ENCODE results near the gene RCBTB1. TPM values are rescaled to one million over a fixed set of nuclear protein-coding genes. Genes with fewer than 3 reads are reported as not detected.
"Not testable (repeated sequence)": the region's sequence is repeated elsewhere in the genome, so short reads cannot be mapped to it uniquely, and the experiment has no call there.

Gene RCBTB1
- polyA plus RNA-seq (2014; cell fraction: cytosol; rRNA removed) = 38.6 and 45.3 TPM in 2 replicates
- 39.3 and 48.8 TPM in 2 replicates for polyA plus RNA-seq (2014; cell fraction: nucleus; rRNA removed)

GRCh38 chr13:49585220-49586157 is at the start of gene RCBTB1:
Gene RCBTB1, minus strand, starts transcription at chr13:49585558. Its CDS starts 18,279 bp downstream, at chr13:49567279.
- DNase-seq (ENCODE audit: low spot score) = peak; percentile 72

GRCh38 chr13:49633710-49634109 is 48.4 kb upstream of the RCBTB1 start:
- DNase-seq (ENCODE audit: low spot score) = no peak

- no peak for DNase-seq (ENCODE audit: low spot score)
Measured at GRCh38 chr13:49632156-49632555, 46.8 kb upstream of the RCBTB1 start.

- DNase-seq (ENCODE audit: low spot score) = peak; percentile 13
Measured at GRCh38 chr13:49630580-49630979, 45.2 kb upstream of the RCBTB1 start.

- DNase-seq (ENCODE audit: low spot score) = no peak
Measured at GRCh38 chr13:49629947-49630346, 44.6 kb upstream of the RCBTB1 start.

- DNase-seq (ENCODE audit: low spot score) = no peak
Measured at GRCh38 chr13:49629196-49629938, 44.0 kb upstream of the RCBTB1 start.

GRCh38 chr13:49627831-49628652 is 42.7 kb upstream of the RCBTB1 start, which contains the start of gene ARL11:
Gene ARL11, plus strand, starts transcription at chr13:49628507. Its CDS starts 1,941 bp downstream, at chr13:49630448.
- peak; percentile 48 for DNase-seq (ENCODE audit: low spot score)

- DNase-seq (ENCODE audit: low spot score) = no peak
Measured at GRCh38 chr13:49625392-49626079, 40.2 kb upstream of the RCBTB1 start.

DNA sequence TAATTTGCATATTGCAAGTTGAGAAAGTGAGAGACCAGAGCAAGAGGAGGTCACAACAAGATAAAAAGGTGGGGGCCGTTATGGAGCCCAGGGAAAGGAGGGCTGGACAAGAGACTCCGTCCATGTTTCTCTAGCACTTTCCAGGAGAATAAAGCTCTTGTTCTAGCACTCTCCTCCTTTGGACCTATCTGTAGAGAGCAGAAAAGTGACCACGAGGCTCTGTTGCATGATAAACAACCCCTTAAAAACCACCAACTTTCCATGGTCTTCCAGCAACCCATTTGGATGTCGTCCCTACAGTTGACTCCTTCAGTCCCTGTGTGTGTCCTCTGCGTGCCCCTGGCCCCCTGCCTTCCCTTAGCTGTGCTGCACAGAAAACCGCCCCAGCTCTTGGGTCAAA is 38.9 kb upstream of the RCBTB1 start:
- no peak for DNase-seq (ENCODE audit: low spot score)

DNA sequence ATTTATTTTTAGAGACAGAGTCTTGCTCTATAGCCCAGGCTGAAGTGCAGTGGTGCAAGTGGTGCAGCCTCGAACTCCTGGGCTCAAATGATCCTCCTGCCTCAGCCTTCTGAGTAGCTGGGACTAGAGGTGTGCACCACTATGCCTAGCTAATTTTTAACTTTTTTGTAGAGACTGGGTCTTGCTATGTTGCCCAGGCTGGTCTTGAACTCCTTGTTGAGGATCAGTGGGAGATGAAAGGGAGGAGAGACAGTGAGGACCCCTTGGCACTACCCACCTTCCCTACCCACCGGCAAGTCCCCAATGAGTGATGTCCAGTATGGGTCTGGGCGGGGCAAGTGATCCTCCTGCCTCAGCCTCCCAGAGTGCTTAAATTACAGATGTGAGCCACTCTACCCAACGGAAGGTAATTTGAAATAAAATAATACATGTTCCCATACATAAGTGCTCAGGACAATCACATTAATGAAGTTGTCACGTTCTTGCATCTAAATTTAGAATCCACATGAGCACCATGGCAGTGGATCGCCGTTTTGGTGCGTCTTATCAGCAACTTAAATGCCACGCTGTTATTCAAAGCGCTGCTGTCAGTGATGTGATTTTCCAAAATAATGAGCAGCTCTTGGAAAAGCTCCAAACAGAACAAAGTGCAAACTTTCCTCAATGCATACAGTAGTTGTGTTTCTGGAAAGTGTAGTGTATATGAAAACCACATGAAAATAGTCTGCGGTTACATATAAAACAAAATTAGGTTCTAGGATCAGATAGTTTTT is 37.0 kb upstream of the RCBTB1 start:
- DNase-seq (ENCODE audit: low spot score) = no peak

DNA sequence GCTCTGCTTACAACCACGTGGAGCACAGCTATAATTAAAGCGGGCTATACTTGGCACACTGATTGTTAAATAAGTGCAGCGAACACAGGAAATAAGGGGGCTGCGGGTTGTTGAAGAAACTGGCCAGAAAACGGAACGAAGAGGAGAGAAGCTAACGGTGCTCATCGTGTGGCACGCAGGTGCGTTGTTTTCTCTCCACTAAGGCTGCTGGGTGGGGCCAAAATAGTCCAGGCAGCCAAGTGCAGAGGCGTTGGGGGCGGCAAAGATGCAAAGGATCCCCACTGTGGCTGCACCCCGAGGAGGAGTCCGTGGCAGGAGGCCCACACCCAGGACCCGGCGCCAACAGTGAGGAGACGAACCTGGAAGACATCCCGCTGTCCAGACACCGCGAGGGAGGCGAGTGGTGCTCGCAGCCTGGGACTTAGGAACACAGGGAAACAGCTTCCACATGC is 34.8 kb upstream of the RCBTB1 start:
- DNase-seq (ENCODE audit: low spot score) = no peak

GRCh38 chr13:49616676-49617065 is 31.3 kb upstream of the RCBTB1 start:
- DNase-seq (ENCODE audit: low spot score) = no peak

DNA sequence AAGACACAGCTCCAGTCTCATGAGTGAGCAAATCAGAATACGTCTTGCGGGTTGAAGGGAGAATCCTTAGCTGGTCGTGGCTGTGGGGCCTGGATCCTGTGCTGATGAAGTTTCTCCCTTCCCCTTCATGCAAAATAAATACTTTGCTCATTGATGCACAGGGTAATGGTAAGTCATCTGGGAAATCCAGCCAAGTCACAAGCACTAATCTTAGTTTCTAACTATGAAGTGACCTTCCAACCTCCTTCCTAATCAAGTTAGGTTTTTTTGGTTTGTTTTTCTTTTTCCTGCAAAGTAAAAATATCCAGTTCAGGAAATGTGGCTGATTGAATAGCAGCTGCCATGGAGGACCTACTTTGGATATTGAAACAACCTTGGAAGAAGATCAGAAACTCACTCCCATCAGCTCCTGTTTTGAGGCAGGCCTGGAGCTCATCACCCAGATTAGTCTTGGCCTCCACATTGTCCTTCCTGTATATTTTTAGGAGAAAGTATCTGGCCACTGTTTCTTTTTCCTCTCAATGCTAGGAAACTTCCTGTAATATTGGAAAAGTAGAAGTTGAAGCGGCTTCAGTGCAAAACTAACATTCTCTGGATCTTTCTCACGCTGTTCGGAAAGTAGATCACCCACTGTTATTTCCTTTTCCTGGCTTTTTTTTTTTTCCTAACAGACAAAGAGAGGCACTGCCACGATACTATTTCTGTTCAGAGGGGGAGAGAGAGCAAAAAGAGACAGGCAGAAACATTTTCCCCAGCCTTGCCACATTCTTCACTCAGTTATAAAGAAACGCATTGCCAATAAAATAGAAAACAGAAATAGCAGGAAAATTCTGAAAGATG is 30.7 kb upstream of the RCBTB1 start:
- DNase-seq (ENCODE audit: low spot score) = no peak

GRCh38 chr13:49612042-49612441 is 26.7 kb upstream of the RCBTB1 start:
- not testable (repeated sequence) for DNase-seq (ENCODE audit: low spot score)

- DNase-seq (ENCODE audit: low spot score) = peak; percentile 62
Measured at GRCh38 chr13:49610176-49610575, 24.8 kb upstream of the RCBTB1 start.

DNA sequence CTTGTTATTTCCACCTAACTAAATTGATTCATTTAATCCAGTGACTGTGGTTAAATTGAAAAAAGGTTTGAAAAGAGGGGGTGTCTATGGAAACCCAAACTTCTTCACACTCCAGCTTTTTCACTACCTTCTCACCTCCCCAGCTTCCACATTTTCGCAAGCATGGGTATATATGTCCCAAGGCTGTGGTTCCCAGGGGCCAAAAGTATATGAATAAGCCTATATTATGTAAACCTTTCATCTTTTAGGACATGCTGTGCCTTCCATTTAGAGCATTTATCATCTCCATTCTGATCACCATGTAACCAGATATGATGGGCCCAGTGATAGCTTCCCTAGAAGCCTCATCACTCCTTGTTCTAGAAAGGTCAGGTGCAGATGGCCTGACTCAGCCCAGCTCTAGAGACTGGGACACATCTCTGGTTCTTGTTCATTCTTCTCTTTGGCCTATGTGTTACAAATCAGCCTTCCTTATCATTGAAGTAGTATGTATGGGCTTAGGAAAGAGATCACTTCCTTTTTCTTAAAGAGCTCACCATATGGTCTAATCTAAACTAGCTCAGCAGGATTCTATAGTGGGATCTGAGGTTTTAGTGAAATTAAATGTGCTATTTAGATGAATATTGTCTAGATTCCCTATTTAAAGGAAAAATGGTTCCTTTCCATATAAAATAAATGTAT is 23.4 kb upstream of the RCBTB1 start:
- DNase-seq (ENCODE audit: low spot score) = no peak

- DNase-seq (ENCODE audit: low spot score) = no peak
Measured at GRCh38 chr13:49607761-49608160, 22.4 kb upstream of the RCBTB1 start.

Measured in SK-N-DZ (cell line).